HepG2 (cell line): ENCODE data around the gene MARCO. TPM values are rescaled to one million over a fixed set of nuclear protein-coding genes. Genes with fewer than 3 reads are reported as not detected.

Experiments used
- ATAC-seq: fragments of 200-7000 bp; cut with Tn5 transposase; 3 replicates; pipeline ENCODE4 v1.9.1; 2020; ENCODE audit warnings: mild to moderate bottlenecking, moderate library complexity
- BruUV-seq: library from RNA; stranded (reverse); fragments of 400-500 nt; replicated peaks from 2 replicates; lab custom pipeline; 2021; lab: Mats Ljungman, UMichigan
- CTCF ChIA-PET: fragments of 300-600 bp; formaldehyde crosslinking; extraction: SDS; loops from one replicate; lab custom pipeline; 2021; ENCODE audit warnings: low total read pairs, inconsistent platforms, low intra/inter-chr PET ratio; lab: Yijun Ruan, JAX
- POLR2A ChIA-PET: fragments of 350-600 bp; sonication (Branson Sonifier 250); formaldehyde crosslinking; loops from one replicate; lab custom pipeline; 2020; ENCODE audit warnings: antibody characterized with exemption, inconsistent platforms; lab: Yijun Ruan, JAX
- DNase-seq: peaks from one replicate; pipeline ENCODE4 v3.0.0-alpha.2; 2015; ENCODE audit warnings: low spot score
- FAIRE-seq: peaks from 3 replicates; lab custom pipeline; 2011; peaks lifted over from hg19 to GRCh38; lab: Jason Lieb, UNC
- H2AFZ ChIP-seq: one replicate; pipeline ENCODE4 v1.6.1; 2011; ENCODE audit warnings: low read length, inconsistent platforms
- H3K27ac ChIP-seq: fragments of 300-600 bp; 3 replicates; pipeline ENCODE4 v1.8.0; 2011; ENCODE audit warnings: mixed run types, mild to moderate bottlenecking, mixed read lengths, low read length, inconsistent platforms; ENCODE audit not compliant: insufficient read depth; ENCODE audit errors: extremely low read length
- H3K27me3 ChIP-seq, 2 experiments: fragments of 200-600 bp in 1 of 2; 2 replicates in 1 of 2; 3 replicates in 1 of 2; pipeline versions ENCODE4 v1.6.0 to v1.8.0; 2011; ENCODE audit warnings: low read length in 2 of 2, mild to moderate bottlenecking in 2 of 2, moderate library complexity in 2 of 2, inconsistent platforms in 1 of 2; ENCODE audit not compliant: insufficient read depth in 2 of 2, control insufficient read depth in 1 of 2
- H3K36me3 ChIP-seq, 2 experiments: fragments of 200-600 bp in 1 of 2; replicated peaks in 1 of 2; 2 replicates in 1 of 2; 3 replicates in 1 of 2; pipeline versions ENCODE4 v1.5.1 to v1.8.0; 2011; ENCODE audit warnings: low read length in 2 of 2, inconsistent platforms in 1 of 2; ENCODE audit not compliant: insufficient read depth in 2 of 2, control insufficient read depth in 1 of 2
- H3K4me1 ChIP-seq: 2 replicates; pipeline ENCODE4 v1.5.1; 2012; ENCODE audit warnings: low read length, inconsistent platforms; ENCODE audit not compliant: insufficient read depth
- H3K4me2 ChIP-seq: 2 replicates; pipeline ENCODE4 v1.6.0; 2011; ENCODE audit warnings: low read depth, low read length, inconsistent platforms
- H3K4me3 ChIP-seq, 3 experiments: fragments of 200-600 bp in 1 of 3; sonication (generic), shearing (Covaris generic) in 1 of 3; replicated peaks in 1 of 3; 2 replicates each; pipeline ENCODE4 v1.5.1; 2011 to 2016; ENCODE audit warnings: low read length in 3 of 3, inconsistent platforms in 2 of 3, low read depth in 2 of 3, mild to moderate bottlenecking in 2 of 3, control low read depth in 1 of 3, mixed read lengths in 1 of 3; ENCODE audit not compliant: insufficient read depth in 1 of 3
- H3K79me2 ChIP-seq: one replicate; pipeline ENCODE4 v1.6.1; 2011; ENCODE audit warnings: low read length, inconsistent platforms; ENCODE audit not compliant: insufficient read depth
- H3K9ac ChIP-seq: 2 replicates; pipeline ENCODE4 v1.6.0; 2011; ENCODE audit warnings: mild to moderate bottlenecking, low read depth, low read length, inconsistent platforms; ENCODE audit not compliant: insufficient read depth
- H3K9me3 ChIP-seq: 2 replicates; pipeline ENCODE4 v1.5.1; 2012; ENCODE audit warnings: mild to moderate bottlenecking, low read length
- H4K20me1 ChIP-seq: 2 replicates; pipeline ENCODE4 v1.6.0; 2011; ENCODE audit warnings: inconsistent platforms, mild to moderate bottlenecking, low read length, moderate library complexity; ENCODE audit not compliant: insufficient read depth
- CC2D1A ChIP-seq: sonication (generic); formaldehyde crosslinking; IDR thresholded peaks from 2 replicates; pipeline ENCODE4 v1.8.1; 2023; ENCODE audit warnings: mild to moderate bottlenecking, missing genetic modification reagents
- DNMT1 ChIP-seq: sonication (generic); formaldehyde crosslinking; IDR thresholded peaks from 2 replicates; pipeline ENCODE4 v1.5.1; 2020; ENCODE audit warnings: mild to moderate bottlenecking, missing genetic modification reagents
- ETV6 ChIP-seq: sonication (generic); formaldehyde crosslinking; conservative IDR thresholded peaks from 2 replicates; pipeline ENCODE4 v1.4.0; 2020; ENCODE audit warnings: missing genetic modification reagents
- KAT7 ChIP-seq: IDR thresholded peaks from 2 replicates; pipeline ENCODE4 v1.6.1; 2018; ENCODE audit warnings: borderline replicate concordance, missing compliant biosample characterization
- KAT8 ChIP-seq: IDR thresholded peaks from 2 replicates; pipeline ENCODE4 v1.6.1; 2016; ENCODE audit warnings: missing genetic modification reagents, missing compliant biosample characterization
- MEIS2 ChIP-seq: sonication (generic); formaldehyde crosslinking; IDR thresholded peaks from 2 replicates; pipeline ENCODE4 v1.9.0; 2021; ENCODE audit warnings: mild to moderate bottlenecking, missing genetic modification reagents
- MZF1 ChIP-seq: sonication (generic); formaldehyde crosslinking; IDR thresholded peaks from 2 replicates; pipeline ENCODE4 v1.8.1; 2023; ENCODE audit warnings: mild to moderate bottlenecking, missing genetic modification reagents, borderline replicate concordance
- NFE2L1 ChIP-seq: sonication (generic); formaldehyde crosslinking; IDR thresholded peaks from 2 replicates; pipeline ENCODE4 v1.4.0; 2020; ENCODE audit warnings: missing genetic modification reagents, mild to moderate bottlenecking, borderline replicate concordance
- RARA ChIP-seq: IDR thresholded peaks from 2 replicates; pipeline ENCODE4 v1.6.1; 2016; ENCODE audit warnings: missing genetic modification reagents, missing compliant biosample characterization
- SOX13 ChIP-seq, 3 experiments: fragments of 450-650 bp in 1 of 3; sonication (generic) in 1 of 3; formaldehyde crosslinking in 1 of 3; IDR thresholded peaks in 2 of 3; conservative IDR thresholded peaks in 1 of 3; 2 replicates each; pipeline versions ENCODE4 v1.5.0 to v1.6.1; 2016 to 2020; ENCODE audit warnings: antibody characterized with exemption in 1 of 3, mild to moderate bottlenecking in 1 of 3, missing compliant biosample characterization in 1 of 3, missing genetic modification reagents in 1 of 3, moderate library complexity in 1 of 3
- TAF15 ChIP-seq: fragments of 200-400 bp; formaldehyde crosslinking; IDR thresholded peaks from one replicate; pipeline ENCODE4 v1.6.1; 2018; ENCODE audit warnings: mild to moderate bottlenecking, low read depth, low read length; ENCODE audit not compliant: poor library complexity, severe bottlenecking
- TP53 ChIP-seq: sonication (generic); formaldehyde crosslinking; conservative IDR thresholded peaks from 2 replicates; pipeline ENCODE4 v1.4.0; 2020; ENCODE audit warnings: missing genetic modification reagents
- TRIM24 ChIP-seq: sonication (generic); formaldehyde crosslinking; IDR thresholded peaks from 2 replicates; pipeline ENCODE4 v1.8.0; 2022; ENCODE audit warnings: mild to moderate bottlenecking, missing genetic modification reagents
- ZBTB7B ChIP-seq: sonication (generic); formaldehyde crosslinking; IDR thresholded peaks from 2 replicates; pipeline ENCODE4 v1.4.0; 2020; ENCODE audit warnings: missing genetic modification reagents
- ZC3H4 ChIP-seq: sonication (generic); formaldehyde crosslinking; IDR thresholded peaks from 2 replicates; pipeline ENCODE4 v1.4.0; 2020; ENCODE audit warnings: missing genetic modification reagents, borderline replicate concordance
- ZNF121 ChIP-seq: sonication (generic); formaldehyde crosslinking; IDR thresholded peaks from 2 replicates; pipeline ENCODE4 v1.5.0; 2020; ENCODE audit warnings: mild to moderate bottlenecking, missing genetic modification reagents
- WGBS: methylation state at CpG from one replicate; pipeline ENCODE4 v1.1.6; 2017; ENCODE audit warnings: low lambda C conversion rate; 5-methylcytosine and 5-hydroxymethylcytosine counted together
- in situ Hi-C: cut with HindIII; loops from 2 replicates; pipeline ENCODE4 v1.10.0; 2017; ENCODE audit warnings: low pct_unique_long_range_greater_than_20kb; ENCODE audit not compliant: extremely low pct_ligation_motif_present
- intact Hi-C: fragments of 100-400 bp; cut with micrococcal nuclease; formaldehyde crosslinking; loops from one replicate; pipeline ENCODE4 v1.10.0; 2022; ENCODE audit not compliant: unreplicated experiment
- polyA plus RNA-seq, 8 experiments: library from polyadenylated mRNA; depleted of rRNA in 3 of 8; stranded (reverse) in 7 of 8; unstranded in 1 of 8; fragments of >200 nt; fragmentation: Illumina TruSeq in 4 of 8; extraction: Trizol in 4 of 8; gene quantifications; 2 replicates each; pipeline versions ENCODE4 v1.2.1 to v1.2.3, GENCODE V29; 2011 to 2016; ENCODE audit warnings: low read depth in 4 of 8, missing spikeins in 1 of 8, mixed read lengths in 1 of 8; ENCODE audit not compliant: insufficient read depth in 1 of 8
- total RNA-seq, 5 experiments: library from RNA; depleted of rRNA; stranded (reverse); fragments of >200 nt; fragmentation: Illumina TruSeq; extraction: Trizol; gene quantifications; 2 replicates each; pipeline ENCODE4 v1.2.3, GENCODE V29; 2016; ENCODE audit warnings: low read depth in 1 of 5
- TF ChIP-seq, protein P1 (sequence below): IDR thresholded peaks from 2 replicates; pipeline ENCODE4 v1.6.1; 2018; ENCODE audit warnings: missing genetic modification reagents
- TF ChIP-seq, protein P2 (sequence below), 2 experiments: sonication (generic) in 1 of 2; formaldehyde crosslinking in 1 of 2; IDR thresholded peaks; 2 replicates each; pipeline versions ENCODE4 v1.4.0 to v1.6.1; 2016 to 2020; ENCODE audit warnings: borderline replicate concordance in 1 of 2, low read depth in 1 of 2, mild to moderate bottlenecking in 1 of 2, missing genetic modification reagents in 1 of 2

MARCO gene
- total and polyA plus RNA-seq, 2 of the 13 experiments (the other 11 are each of a cell fraction or from before 2014, with no cell fraction given): not detected

DNA sequence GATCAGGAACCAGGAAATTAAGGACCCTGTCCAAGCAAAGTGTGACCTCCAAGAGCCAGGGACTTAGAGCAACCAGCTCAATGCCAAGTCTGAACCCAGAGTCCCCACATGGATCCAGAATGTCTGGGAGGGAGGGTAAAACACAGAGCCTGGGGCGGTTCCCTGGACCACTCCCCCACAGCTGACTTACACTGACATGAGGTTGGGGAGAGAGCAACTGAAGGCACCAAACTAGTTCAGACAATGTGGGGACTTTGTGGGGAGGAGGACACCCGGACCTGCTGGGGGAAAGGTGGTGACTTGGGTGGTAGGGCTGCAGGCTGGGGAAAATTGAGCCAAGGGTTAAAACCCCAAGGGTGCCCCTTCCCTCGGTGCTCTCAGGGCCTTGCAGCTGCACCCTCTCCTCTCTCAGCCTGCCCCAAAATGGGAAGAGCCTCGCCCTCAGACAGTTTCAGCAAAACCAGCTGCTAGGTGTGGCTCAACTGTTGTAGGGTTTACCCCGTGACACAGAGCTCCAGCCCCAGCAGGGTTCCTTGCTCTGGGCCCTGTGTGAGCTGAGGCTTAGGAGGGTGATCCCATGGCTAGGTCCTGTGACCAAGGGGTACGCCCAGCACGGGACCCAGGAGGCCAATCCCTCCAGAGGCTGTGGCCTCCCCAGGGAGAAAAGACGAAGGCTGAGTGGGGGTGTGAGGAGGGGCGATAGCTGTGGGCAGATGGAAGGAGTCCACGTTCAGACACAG, 28.6 kb downstream of the MARCO start:
- no peak for DNase-seq

More for the DNA sequence above, 28.6 kb downstream of the MARCO start:
- ChIA-PET POLR2A (no interaction called here), CTCF (no interaction called here)
- Histone ChIP-seq H3K4me1 (no peaks in the 10 kb centered on the region), H4K20me1 (no peaks in the 10 kb centered on the region), H3K79me2 (no peaks in the 10 kb centered on the region), H3K9me3 (no peaks in the 10 kb centered on the region), H3K4me2 (no peak overlapping the region), H2AFZ (no peak overlapping the region), H3K27me3 (peaks cover 2 to 20% of the 10 kb centered on the region in 2 experiments; a peak in 2 of 5 replicates), H3K27ac (no peak overlapping the region), H3K4me3 (no peak overlapping the region), H3K36me3 (no peaks in the 10 kb centered on the region), H3K9ac (no peak overlapping the region)
- TF ChIP-seq CC2D1A (CRISPR knock-in tag) (no peak), ZC3H4 (no peak), TAF15 (no peak), TP53 (CRISPR knock-in tag) (no peak), KAT7 (no peak), ETV6 (CRISPR knock-in tag) (no peak), KAT8 (CRISPR knock-in tag) (no peak), MEIS2 (CRISPR knock-in tag) (no peak), RARA (CRISPR knock-in tag) (no peak), SOX13 (IDR thresholded peaks at IDR 0.05) (no peak), SOX13 (CRISPR knock-in tag; conservative IDR thresholded peaks at IDR 0.05 in 1 of 2, IDR thresholded peaks at IDR 0.05 in 1 of 2) (no peak), ZBTB7B (CRISPR knock-in tag) (no peak), MZF1 (CRISPR knock-in tag) (no peak), DNMT1 (CRISPR knock-in tag) (no peak), ZNF121 (CRISPR knock-in tag) (no peak), TRIM24 (CRISPR knock-in tag) (no peak), NFE2L1 (no peak)
- TF ChIP-seq, protein P1, sequence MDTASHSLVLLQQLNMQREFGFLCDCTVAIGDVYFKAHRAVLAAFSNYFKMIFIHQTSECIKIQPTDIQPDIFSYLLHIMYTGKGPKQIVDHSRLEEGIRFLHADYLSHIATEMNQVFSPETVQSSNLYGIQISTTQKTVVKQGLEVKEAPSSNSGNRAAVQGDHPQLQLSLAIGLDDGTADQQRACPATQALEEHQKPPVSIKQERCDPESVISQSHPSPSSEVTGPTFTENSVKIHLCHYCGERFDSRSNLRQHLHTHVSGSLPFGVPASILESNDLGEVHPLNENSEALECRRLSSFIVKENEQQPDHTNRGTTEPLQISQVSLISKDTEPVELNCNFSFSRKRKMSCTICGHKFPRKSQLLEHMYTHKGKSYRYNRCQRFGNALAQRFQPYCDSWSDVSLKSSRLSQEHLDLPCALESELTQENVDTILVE: no peak
- TF ChIP-seq, protein P2, sequence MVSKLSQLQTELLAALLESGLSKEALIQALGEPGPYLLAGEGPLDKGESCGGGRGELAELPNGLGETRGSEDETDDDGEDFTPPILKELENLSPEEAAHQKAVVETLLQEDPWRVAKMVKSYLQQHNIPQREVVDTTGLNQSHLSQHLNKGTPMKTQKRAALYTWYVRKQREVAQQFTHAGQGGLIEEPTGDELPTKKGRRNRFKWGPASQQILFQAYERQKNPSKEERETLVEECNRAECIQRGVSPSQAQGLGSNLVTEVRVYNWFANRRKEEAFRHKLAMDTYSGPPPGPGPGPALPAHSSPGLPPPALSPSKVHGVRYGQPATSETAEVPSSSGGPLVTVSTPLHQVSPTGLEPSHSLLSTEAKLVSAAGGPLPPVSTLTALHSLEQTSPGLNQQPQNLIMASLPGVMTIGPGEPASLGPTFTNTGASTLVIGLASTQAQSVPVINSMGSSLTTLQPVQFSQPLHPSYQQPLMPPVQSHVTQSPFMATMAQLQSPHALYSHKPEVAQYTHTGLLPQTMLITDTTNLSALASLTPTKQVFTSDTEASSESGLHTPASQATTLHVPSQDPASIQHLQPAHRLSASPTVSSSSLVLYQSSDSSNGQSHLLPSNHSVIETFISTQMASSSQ (IDR thresholded peaks at IDR 0.05; ENCODE audit: low read depth): no peak
- TF ChIP-seq, protein P2 (CRISPR knock-in tag; IDR thresholded peaks at IDR 0.05; ENCODE audit: borderline replicate concordance): no peak
- ATAC-seq (no peak), FAIRE-seq (no peak)
- WGBS: 13% methylated on average over 9 of the region's 10 CpGs
- intact Hi-C loops (no loop called here), in situ Hi-C loops (no loop called here)
- no TSS peak for BruUV-seq
